PFSK-1 (cell line): Measurements from ENCODE around the gene LYRM1.

Experiments
- FOXP2 ChIP-seq: optimal IDR thresholded peaks from 2 replicates; pipeline ENCODE3; 2011; ENCODE audit warnings: borderline replicate concordance, control low read depth, inconsistent platforms; ENCODE audit not compliant: insufficient read depth; ENCODE audit errors: extremely low read length, extremely low read depth
- POLR2AphosphoS5 ChIP-seq: IDR thresholded peaks from 2 replicates; pipeline ENCODE4 v1.6.1; 2012; ENCODE audit warnings: low read depth, mild to moderate bottlenecking, control low read depth, low read length, moderate library complexity
- SIN3A ChIP-seq: IDR thresholded peaks from 2 replicates; pipeline ENCODE4 v1.6.1; 2012; ENCODE audit warnings: mild to moderate bottlenecking, low read length, moderate library complexity, borderline replicate concordance; ENCODE audit not compliant: insufficient read depth
- TAF1 ChIP-seq: IDR thresholded peaks from 2 replicates; pipeline ENCODE4 v1.6.1; 2012; ENCODE audit warnings: low read length, control low read depth, borderline replicate concordance; ENCODE audit not compliant: insufficient read depth
- TF ChIP-seq, protein P1 (sequence below), 2 experiments: IDR thresholded peaks; 2 replicates each; pipeline versions ENCODE4 v1.6.1 to v1.8.0; 2011 to 2012; ENCODE audit warnings: low read depth in 2 of 2, low read length in 2 of 2, control low read depth in 1 of 2, inconsistent platforms in 1 of 2, mild to moderate bottlenecking in 1 of 2, moderate library complexity in 1 of 2; ENCODE audit not compliant: insufficient read depth in 1 of 2

The LYRM1 gene

GRCh38 chr16:20923876-20924275 lies 23.3 kb downstream of the LYRM1 start:
- no peak for TF ChIP-seq FOXP2
- TF ChIP-seq SIN3A, result no peak
- TF ChIP-seq TAF1, result no peak
- TF ChIP-seq, protein P1, sequence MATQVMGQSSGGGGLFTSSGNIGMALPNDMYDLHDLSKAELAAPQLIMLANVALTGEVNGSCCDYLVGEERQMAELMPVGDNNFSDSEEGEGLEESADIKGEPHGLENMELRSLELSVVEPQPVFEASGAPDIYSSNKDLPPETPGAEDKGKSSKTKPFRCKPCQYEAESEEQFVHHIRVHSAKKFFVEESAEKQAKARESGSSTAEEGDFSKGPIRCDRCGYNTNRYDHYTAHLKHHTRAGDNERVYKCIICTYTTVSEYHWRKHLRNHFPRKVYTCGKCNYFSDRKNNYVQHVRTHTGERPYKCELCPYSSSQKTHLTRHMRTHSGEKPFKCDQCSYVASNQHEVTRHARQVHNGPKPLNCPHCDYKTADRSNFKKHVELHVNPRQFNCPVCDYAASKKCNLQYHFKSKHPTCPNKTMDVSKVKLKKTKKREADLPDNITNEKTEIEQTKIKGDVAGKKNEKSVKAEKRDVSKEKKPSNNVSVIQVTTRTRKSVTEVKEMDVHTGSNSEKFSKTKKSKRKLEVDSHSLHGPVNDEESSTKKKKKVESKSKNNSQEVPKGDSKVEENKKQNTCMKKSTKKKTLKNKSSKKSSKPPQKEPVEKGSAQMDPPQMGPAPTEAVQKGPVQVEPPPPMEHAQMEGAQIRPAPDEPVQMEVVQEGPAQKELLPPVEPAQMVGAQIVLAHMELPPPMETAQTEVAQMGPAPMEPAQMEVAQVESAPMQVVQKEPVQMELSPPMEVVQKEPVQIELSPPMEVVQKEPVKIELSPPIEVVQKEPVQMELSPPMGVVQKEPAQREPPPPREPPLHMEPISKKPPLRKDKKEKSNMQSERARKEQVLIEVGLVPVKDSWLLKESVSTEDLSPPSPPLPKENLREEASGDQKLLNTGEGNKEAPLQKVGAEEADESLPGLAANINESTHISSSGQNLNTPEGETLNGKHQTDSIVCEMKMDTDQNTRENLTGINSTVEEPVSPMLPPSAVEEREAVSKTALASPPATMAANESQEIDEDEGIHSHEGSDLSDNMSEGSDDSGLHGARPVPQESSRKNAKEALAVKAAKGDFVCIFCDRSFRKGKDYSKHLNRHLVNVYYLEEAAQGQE (IDR thresholded peaks at IDR 0.05; ENCODE audit: insufficient read depth in 1 of 2, low read depth in 2 of 2, low read length in 2 of 2), result no peak
- TF ChIP-seq POLR2AphosphoS5, result no peak

DNA sequence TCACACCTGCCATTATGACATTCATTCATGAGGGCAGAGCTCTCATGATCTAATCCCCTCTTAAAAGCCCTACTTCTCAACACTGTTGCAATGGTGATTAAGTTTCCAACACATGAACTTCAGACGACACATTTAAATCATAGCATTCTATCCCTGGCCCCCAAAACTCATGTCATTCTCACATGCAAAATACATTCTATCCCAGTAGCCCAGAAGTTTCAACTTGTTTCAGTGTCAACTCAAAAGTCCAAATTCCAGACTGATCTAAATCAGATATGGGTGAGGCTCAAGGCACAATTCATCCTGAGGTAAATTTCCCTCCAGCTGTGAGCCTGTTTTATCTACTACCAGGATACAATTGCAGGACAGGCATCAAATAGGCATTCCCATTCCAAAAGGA lies 25.2 kb downstream of the LYRM1 start:
- TF ChIP-seq TAF1, result no peak
- TF ChIP-seq SIN3A, result no peak
- TF ChIP-seq FOXP2, result no peak
- TF ChIP-seq POLR2AphosphoS5, result no peak
- TF ChIP-seq, protein P1 (IDR thresholded peaks at IDR 0.05; ENCODE audit: insufficient read depth in 1 of 2, low read depth in 2 of 2, low read length in 2 of 2), result no peak

GRCh38 chr16:20928774-20929411 lies 28.3 kb downstream of the LYRM1 start:
- no peak for TF ChIP-seq SIN3A
- TF ChIP-seq TAF1, result no peak
- TF ChIP-seq FOXP2, result no peak
- no peak for TF ChIP-seq POLR2AphosphoS5
- TF ChIP-seq, protein P1 (IDR thresholded peaks at IDR 0.05; ENCODE audit: insufficient read depth in 1 of 2, low read depth in 2 of 2, low read length in 2 of 2), result no peak

GRCh38 chr16:20930365-20930690 lies 29.8 kb downstream of the LYRM1 start:
- TF ChIP-seq TAF1 (no peak), FOXP2 (no peak), SIN3A (no peak), POLR2AphosphoS5 (no peak)
- TF ChIP-seq, protein P1 (IDR thresholded peaks at IDR 0.05; ENCODE audit: insufficient read depth in 1 of 2, low read depth in 2 of 2, low read length in 2 of 2), result no peak
